GM12891 (cell line): ENCODE measurements around the gene ANKS1B.

Experiments
- POLR2A ChIP-seq: IDR thresholded peaks from 2 replicates; pipeline ENCODE4 v1.6.1; 2011; ENCODE audit warnings: low read depth, low read length, control low read depth
- POLR2AphosphoS5 ChIP-seq: IDR thresholded peaks from 2 replicates; pipeline ENCODE4 v1.6.1; 2011; ENCODE audit warnings: low read depth, low read length, control low read depth
- SPI1 ChIP-seq: IDR thresholded peaks from 2 replicates; pipeline ENCODE4 v1.6.1; 2011; ENCODE audit warnings: low read depth, low read length, control low read depth
- TAF1 ChIP-seq: IDR thresholded peaks from 2 replicates; pipeline ENCODE4 v1.6.1; 2011; ENCODE audit warnings: low read depth, low read length, control low read depth

GRCh38 chr12:98856897-98857540 is 1127.7 kb downstream of the ANKS1B start:
- no peak for TF ChIP-seq POLR2A
- TF ChIP-seq POLR2AphosphoS5 = no peak
- no peak for TF ChIP-seq TAF1
- TF ChIP-seq SPI1 = no peak
